ENCODE measurements around the gene DDOST. TPM values are rescaled to one million over a fixed set of nuclear protein-coding genes. Genes with fewer than 3 reads are reported as not detected.

DDOST gene
- total RNA-seq, 1 donor = 120 TPM

- Histone ChIP-seq H3K9me3 (ENCODE audit: low read depth, low read length) (no peaks in the 10 kb centered on the region), H3K4me3 (ENCODE audit: low read length) (no peak overlapping the region), H3K27me3 (ENCODE audit: insufficient read depth, low read length) (no peaks in the 10 kb centered on the region), H3K4me1 (ENCODE audit: insufficient read depth, low read length) (peaks cover 19% of the 10 kb centered on the region)
Measured at GRCh38 chr1:20630729-20631128, 30.4 kb downstream of the DDOST start.

GRCh38 chr1:20626524-20626923, 34.6 kb downstream of the DDOST start:
- H3K4me3 ChIP-seq (ENCODE audit: low read length) = no peak overlapping the region
- H3K4me1 ChIP-seq (ENCODE audit: insufficient read depth, low read length) = no peaks in the 10 kb centered on the region
- H3K9me3 ChIP-seq (ENCODE audit: low read depth, low read length) = no peaks in the 10 kb centered on the region
- H3K27me3 ChIP-seq (ENCODE audit: insufficient read depth, low read length) = no peaks in the 10 kb centered on the region

- Histone ChIP-seq H3K9me3 (ENCODE audit: low read depth, low read length) (no peaks in the 10 kb centered on the region), H3K4me3 (ENCODE audit: low read length) (no peak overlapping the region), H3K4me1 (ENCODE audit: insufficient read depth, low read length) (no peaks in the 10 kb centered on the region), H3K27me3 (ENCODE audit: insufficient read depth, low read length) (no peaks in the 10 kb centered on the region)
Measured at GRCh38 chr1:20626098-20626427, 35.1 kb downstream of the DDOST start.

- no peaks in the 10 kb centered on the region for H3K9me3 ChIP-seq (ENCODE audit: low read depth, low read length)
- no peaks in the 10 kb centered on the region for H3K27me3 ChIP-seq (ENCODE audit: insufficient read depth, low read length)
- H3K4me3 ChIP-seq (ENCODE audit: low read length) = no peak overlapping the region
Measured at GRCh38 chr1:20625176-20626097, 35.7 kb downstream of the DDOST start.

GRCh38 chr1:20624709-20625108, 36.5 kb downstream of the DDOST start:
- Histone ChIP-seq H3K27me3 (ENCODE audit: insufficient read depth, low read length) (no peaks in the 10 kb centered on the region), H3K4me3 (ENCODE audit: low read length) (no peak overlapping the region), H3K9me3 (ENCODE audit: low read depth, low read length) (no peaks in the 10 kb centered on the region), H3K4me1 (ENCODE audit: insufficient read depth, low read length) (no peaks in the 10 kb centered on the region)

More at GRCh38 chr1:20625176-20626097, 35.7 kb downstream of the DDOST start:
- no peaks in the 10 kb centered on the region for H3K4me1 ChIP-seq (ENCODE audit: insufficient read depth, low read length)

GRCh38 chr1:20621012-20621411, 40.2 kb downstream of the DDOST start:
- Histone ChIP-seq H3K9me3 (ENCODE audit: low read depth, low read length) (no peaks in the 10 kb centered on the region), H3K27me3 (ENCODE audit: insufficient read depth, low read length) (no peaks in the 10 kb centered on the region), H3K4me3 (ENCODE audit: low read length) (no peak overlapping the region), H3K4me1 (ENCODE audit: insufficient read depth, low read length) (no peaks in the 10 kb centered on the region)

GRCh38 chr1:20619999-20620398, 41.2 kb downstream of the DDOST start:
- Histone ChIP-seq H3K4me1 (ENCODE audit: insufficient read depth, low read length) (no peaks in the 10 kb centered on the region), H3K9me3 (ENCODE audit: low read depth, low read length) (no peaks in the 10 kb centered on the region), H3K27me3 (ENCODE audit: insufficient read depth, low read length) (no peaks in the 10 kb centered on the region), H3K4me3 (ENCODE audit: low read length) (no peak overlapping the region)

GRCh38 chr1:20618550-20618949, 42.6 kb downstream of the DDOST start:
- Histone ChIP-seq H3K27me3 (ENCODE audit: insufficient read depth, low read length) (no peaks in the 10 kb centered on the region), H3K9me3 (ENCODE audit: low read depth, low read length) (no peaks in the 10 kb centered on the region), H3K4me3 (ENCODE audit: low read length) (no peak overlapping the region), H3K4me1 (ENCODE audit: insufficient read depth, low read length) (no peaks in the 10 kb centered on the region)

- no peaks in the 10 kb centered on the region for H3K4me1 ChIP-seq (ENCODE audit: insufficient read depth, low read length)
- no peaks in the 10 kb centered on the region for H3K9me3 ChIP-seq (ENCODE audit: low read depth, low read length)
- no peak overlapping the region for H3K4me3 ChIP-seq (ENCODE audit: low read length)
- H3K27me3 ChIP-seq (ENCODE audit: insufficient read depth, low read length) = no peaks in the 10 kb centered on the region
Measured at GRCh38 chr1:20616847-20617487, 44.2 kb downstream of the DDOST start.

- Histone ChIP-seq H3K9me3 (ENCODE audit: low read depth, low read length) (no peaks in the 10 kb centered on the region), H3K4me3 (ENCODE audit: low read length) (no peak overlapping the region), H3K4me1 (ENCODE audit: insufficient read depth, low read length) (no peaks in the 10 kb centered on the region), H3K27me3 (ENCODE audit: insufficient read depth, low read length) (no peaks in the 10 kb centered on the region)
Measured at GRCh38 chr1:20615946-20616846, 45.0 kb downstream of the DDOST start.

GRCh38 chr1:20614131-20614579, 47.0 kb downstream of the DDOST start:
- H3K27me3 ChIP-seq (ENCODE audit: insufficient read depth, low read length) = no peaks in the 10 kb centered on the region
- H3K4me3 ChIP-seq (ENCODE audit: low read length) = no peak overlapping the region
- H3K4me1 ChIP-seq (ENCODE audit: insufficient read depth, low read length) = no peaks in the 10 kb centered on the region
- H3K9me3 ChIP-seq (ENCODE audit: low read depth, low read length) = no peaks in the 10 kb centered on the region

GRCh38 chr1:20612221-20612746, 48.9 kb downstream of the DDOST start:
- H3K4me3 ChIP-seq (ENCODE audit: low read length) = no peak overlapping the region
- H3K4me1 ChIP-seq (ENCODE audit: insufficient read depth, low read length) = peaks cover 5% of the 10 kb centered on the region
- no peaks in the 10 kb centered on the region for H3K27me3 ChIP-seq (ENCODE audit: insufficient read depth, low read length)
- H3K9me3 ChIP-seq (ENCODE audit: low read depth, low read length) = no peaks in the 10 kb centered on the region

- H3K27me3 ChIP-seq (ENCODE audit: insufficient read depth, low read length) = no peaks in the 10 kb centered on the region
- H3K9me3 ChIP-seq (ENCODE audit: low read depth, low read length) = no peaks in the 10 kb centered on the region
- H3K4me1 ChIP-seq (ENCODE audit: insufficient read depth, low read length) = peaks cover 5% of the 10 kb centered on the region
- H3K4me3 ChIP-seq (ENCODE audit: low read length) = no peak overlapping the region
Measured at GRCh38 chr1:20611652-20612051, 49.5 kb downstream of the DDOST start.

GRCh38 chr1:20610970-20611369, 50.2 kb downstream of the DDOST start:
- no peaks in the 10 kb centered on the region for H3K27me3 ChIP-seq (ENCODE audit: insufficient read depth, low read length)
- no peaks in the 10 kb centered on the region for H3K9me3 ChIP-seq (ENCODE audit: low read depth, low read length)
- H3K4me3 ChIP-seq (ENCODE audit: low read length) = no peak overlapping the region
- H3K4me1 ChIP-seq (ENCODE audit: insufficient read depth, low read length) = peaks cover 5% of the 10 kb centered on the region

- Histone ChIP-seq H3K4me1 (ENCODE audit: insufficient read depth, low read length) (peaks cover 12% of the 10 kb centered on the region), H3K27me3 (ENCODE audit: insufficient read depth, low read length) (no peaks in the 10 kb centered on the region), H3K9me3 (ENCODE audit: low read depth, low read length) (no peaks in the 10 kb centered on the region), H3K4me3 (ENCODE audit: low read length) (no peak overlapping the region)
Measured at GRCh38 chr1:20609541-20609940, 51.6 kb downstream of the DDOST start.
